D721Med (cell line): ENCODE measurements around the gene CCDC57.

Source experiments
- DNase-seq: peaks from one replicate; pipeline ENCODE4 v3.0.0; 2011; ENCODE audit warnings: low spot score; ENCODE audit not compliant: insufficient read length
- FAIRE-seq: peaks from 2 replicates; lab custom pipeline; 2011; peaks lifted over from hg19 to GRCh38; lab: Jason Lieb, UNC
- CTCF ChIP-seq: IDR thresholded peaks from 2 replicates; pipeline ENCODE4 v1.5.1; 2012; ENCODE audit warnings: mild to moderate bottlenecking, control low read depth; ENCODE audit not compliant: insufficient read depth; ENCODE audit errors: missing control alignments

Gene CCDC57

GRCh38 chr17:82101301-82101715, 111.3 kb downstream of the CCDC57 start:
- DNase-seq (no peak), FAIRE-seq (no peak)
- TF ChIP-seq CTCF, result no peak

- FAIRE-seq, result no peak
These were observed 111.9 kb downstream of the CCDC57 start for GRCh38 chr17:82100502-82101298.

GRCh38 chr17:82098939-82099763, 113.5 kb downstream of the CCDC57 start:
- no peak for TF ChIP-seq CTCF
- FAIRE-seq (no peak), DNase-seq (no peak)

More at GRCh38 chr17:82100502-82101298, 111.9 kb downstream of the CCDC57 start:
- no peak for DNase-seq
- no peak for TF ChIP-seq CTCF

- DNase-seq (peak; percentile 100), FAIRE-seq (no peak)
- peak; percentile 56 for TF ChIP-seq CTCF
These were observed 114.3 kb downstream of the CCDC57 start, which contains the start of gene FASN for GRCh38 chr17:82098169-82098938. TSS of gene FASN (minus strand) at chr17:82098236. CDS start at chr17:82096445, 1,791 bp downstream.

DNA sequence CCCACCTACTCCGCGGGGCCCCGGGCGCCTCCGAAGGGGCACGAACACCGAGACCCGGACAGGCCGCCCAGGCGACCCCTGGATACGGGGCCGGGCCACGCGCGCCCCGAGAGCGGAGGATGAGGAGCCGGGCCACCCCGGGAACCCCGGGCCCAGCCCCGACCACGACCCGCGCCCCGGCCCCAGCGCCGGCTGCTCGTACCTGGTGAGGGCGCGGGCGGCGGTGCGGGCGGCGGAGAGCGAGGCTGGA, 114.8 kb downstream of the CCDC57 start:
- DNase-seq (no peak), FAIRE-seq (no peak)
- no peak for TF ChIP-seq CTCF

DNA sequence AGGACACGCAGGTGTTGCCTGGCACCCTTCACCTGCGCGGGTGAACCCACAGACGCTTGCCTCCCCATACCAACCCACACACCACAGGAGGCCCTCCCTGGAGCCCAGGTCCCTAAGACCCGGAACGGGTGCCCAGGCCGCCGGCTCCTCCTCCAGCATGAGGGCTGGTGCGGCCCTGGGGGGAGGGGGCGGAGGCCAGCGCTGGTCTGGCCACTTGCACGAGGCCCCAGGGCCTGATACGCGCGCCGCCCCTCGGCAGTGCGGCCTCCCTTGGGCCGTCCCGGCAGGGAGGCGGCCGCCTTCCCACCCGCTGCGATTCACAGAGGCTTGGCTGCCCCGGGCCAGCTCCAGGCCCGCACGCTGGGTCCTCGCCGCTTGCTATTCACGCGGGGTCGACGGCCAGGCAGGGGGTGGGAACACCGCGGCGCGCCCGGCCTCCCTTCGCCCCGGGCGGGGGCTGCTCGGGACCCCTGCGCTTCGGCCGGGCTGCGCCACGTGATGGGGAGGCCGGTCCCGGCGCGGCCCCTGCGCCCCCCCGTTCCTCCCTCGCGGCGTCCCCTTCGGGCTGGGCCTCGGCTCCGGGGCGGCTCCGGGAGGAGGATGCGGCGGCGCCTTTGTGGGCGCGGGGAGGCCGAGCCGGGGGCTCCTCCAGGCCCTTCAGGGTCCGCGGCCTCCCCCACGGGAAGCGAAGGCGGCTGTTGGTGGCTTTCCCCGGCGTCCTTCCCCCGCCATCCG, 115.3 kb downstream of the CCDC57 start:
- FAIRE-seq, result no peak
- peak; percentile 66 for DNase-seq
- no peak for TF ChIP-seq CTCF
